Measurements from ENCODE around the gene ORC1.
"Not testable (repeated sequence)": the region's sequence is repeated elsewhere in the genome, so short reads cannot be mapped to it uniquely, and the experiment has no call there.

ORC1 gene

GRCh38 chr1:52393174-52393573, 11.0 kb downstream of the ORC1 start:
- in situ Hi-C loops (cut with HindIII; ENCODE audit: low sequenced_read_pairs), result no loop called here

DNA sequence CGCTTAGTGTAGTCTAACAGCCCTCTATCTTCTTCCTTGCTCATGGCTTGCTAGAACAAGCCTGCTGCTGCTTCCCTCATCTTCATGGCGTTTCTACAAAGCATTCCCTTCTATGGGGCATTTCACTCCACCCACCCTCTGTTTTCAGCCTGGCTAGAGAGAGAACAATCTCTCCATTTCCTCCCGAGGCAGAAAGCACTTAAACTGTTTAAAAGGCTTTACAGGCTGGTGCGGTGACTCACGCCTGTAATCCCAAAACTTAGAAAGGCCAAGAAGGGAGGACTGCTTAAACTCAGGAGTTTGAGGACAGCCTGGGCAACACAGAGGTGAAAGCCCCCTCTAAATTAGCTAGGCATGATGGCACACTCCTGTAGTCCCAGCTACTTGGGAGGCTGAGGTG, 17.8 kb downstream of the ORC1 start:
- in situ Hi-C loops (cut with HindIII; ENCODE audit: low sequenced_read_pairs), result no loop called here

DNA sequence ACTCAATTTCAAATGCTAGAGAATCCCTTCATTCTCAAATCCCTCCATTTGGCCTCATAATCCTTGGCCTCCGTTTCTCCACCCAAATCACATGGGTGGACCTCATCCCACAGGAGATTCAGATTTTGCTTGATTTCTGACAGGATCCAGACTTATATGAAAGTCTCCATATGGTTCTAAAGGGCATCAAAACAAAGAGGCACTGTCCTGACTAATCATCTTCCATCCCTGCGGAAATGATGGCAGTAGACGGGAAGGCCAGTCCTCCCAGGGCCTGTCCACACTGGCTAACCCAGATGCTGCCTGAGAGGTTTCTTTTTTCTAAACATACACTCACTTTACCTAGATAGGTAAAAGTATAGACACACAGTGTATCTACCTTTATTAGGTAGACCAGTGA, 18.8 kb downstream of the ORC1 start:
- in situ Hi-C loops (cut with HindIII; ENCODE audit: low sequenced_read_pairs), result no loop called here

DNA sequence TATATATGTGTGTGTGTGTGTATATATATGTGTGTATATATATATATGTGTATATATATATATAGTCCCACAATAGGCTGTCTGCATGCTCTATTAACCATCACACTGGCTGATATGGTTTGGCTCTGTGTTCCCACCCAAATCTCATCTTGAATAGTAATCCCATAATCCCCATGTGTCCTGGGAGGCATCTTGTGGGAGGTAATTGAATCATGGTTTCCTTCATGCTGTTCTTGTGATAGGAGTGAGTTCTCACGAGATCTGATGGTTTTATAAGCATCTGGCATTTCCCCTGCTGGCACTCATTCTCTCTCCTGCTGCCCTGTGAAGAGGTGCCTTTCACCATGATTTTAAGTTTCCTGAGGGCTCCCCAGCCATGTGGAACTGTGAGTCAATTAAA, 34.4 kb downstream of the ORC1 start:
- in situ Hi-C loops (cut with HindIII; ENCODE audit: low sequenced_read_pairs), result not testable (repeated sequence)

- in situ Hi-C loops (cut with HindIII; ENCODE audit: low sequenced_read_pairs), result no loop called here
Observed at GRCh38 chr1:52368383-52369172, 35.6 kb downstream of the ORC1 start.

- in situ Hi-C loops (cut with HindIII; ENCODE audit: low sequenced_read_pairs), result no loop called here
Observed at GRCh38 chr1:52367272-52367671, 37.0 kb downstream of the ORC1 start.

- in situ Hi-C loops (cut with HindIII; ENCODE audit: low sequenced_read_pairs), result no loop called here
Observed at GRCh38 chr1:52366517-52366827, 37.8 kb downstream of the ORC1 start.

DNA sequence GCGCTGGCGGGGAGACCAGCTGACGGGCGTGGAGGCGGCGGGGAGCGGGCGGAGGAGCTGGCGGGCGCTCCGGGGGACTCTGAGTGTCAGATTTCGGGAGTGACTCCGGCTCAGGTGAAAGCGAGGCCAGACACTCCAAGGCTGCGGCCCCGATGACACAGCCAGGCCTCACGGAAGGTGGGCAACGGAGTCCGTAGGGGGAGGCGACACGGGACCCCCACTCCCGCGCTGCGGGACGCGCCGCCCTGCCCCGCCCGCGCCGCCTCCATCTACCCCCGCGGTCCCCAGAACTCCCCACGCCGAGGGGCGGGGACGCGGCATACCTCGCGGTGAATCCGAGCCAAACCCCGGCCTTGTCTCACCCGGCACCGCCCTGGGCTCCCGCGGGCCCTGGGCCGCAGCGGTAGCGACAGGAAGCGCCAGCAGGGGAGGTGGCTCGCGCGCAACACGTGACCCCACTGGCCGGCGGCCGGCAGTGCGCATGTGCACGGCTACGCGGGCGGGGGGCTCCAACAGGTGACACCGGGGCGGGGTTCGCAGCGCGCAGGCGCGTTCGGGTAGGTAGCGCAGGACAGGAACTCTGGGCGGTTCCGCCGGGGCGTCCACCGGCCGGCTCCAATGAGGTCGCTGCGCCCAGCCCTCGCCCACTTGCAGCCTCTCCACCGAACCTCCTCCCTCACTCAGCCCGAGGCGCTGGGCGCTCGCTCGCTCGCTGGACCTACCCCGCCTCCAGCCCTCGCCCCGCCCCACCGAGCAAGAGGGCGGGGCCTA, 38.3 kb downstream of the ORC1 start, which contains the start of gene CC2D1B:
CC2D1B (minus strand) TSS at position 460 of the 771 bp plus-strand sequence. CDS start 1,585 bp downstream, outside the sequence.
- in situ Hi-C loops (cut with HindIII; ENCODE audit: low sequenced_read_pairs), result no loop called here

GRCh38 chr1:52365071-52365745, 39.0 kb downstream of the ORC1 start:
- in situ Hi-C loops (cut with HindIII; ENCODE audit: low sequenced_read_pairs), result no loop called here

- in situ Hi-C loops (cut with HindIII; ENCODE audit: low sequenced_read_pairs), result no loop called here
Observed at GRCh38 chr1:52364235-52364839, 39.9 kb downstream of the ORC1 start.

- in situ Hi-C loops (cut with HindIII; ENCODE audit: low sequenced_read_pairs), result no loop called here
Observed at GRCh38 chr1:52360595-52360968, 43.6 kb downstream of the ORC1 start.

- in situ Hi-C loops (cut with HindIII; ENCODE audit: low sequenced_read_pairs), result no loop called here
Observed at GRCh38 chr1:52359676-52360594, 44.3 kb downstream of the ORC1 start.

DNA sequence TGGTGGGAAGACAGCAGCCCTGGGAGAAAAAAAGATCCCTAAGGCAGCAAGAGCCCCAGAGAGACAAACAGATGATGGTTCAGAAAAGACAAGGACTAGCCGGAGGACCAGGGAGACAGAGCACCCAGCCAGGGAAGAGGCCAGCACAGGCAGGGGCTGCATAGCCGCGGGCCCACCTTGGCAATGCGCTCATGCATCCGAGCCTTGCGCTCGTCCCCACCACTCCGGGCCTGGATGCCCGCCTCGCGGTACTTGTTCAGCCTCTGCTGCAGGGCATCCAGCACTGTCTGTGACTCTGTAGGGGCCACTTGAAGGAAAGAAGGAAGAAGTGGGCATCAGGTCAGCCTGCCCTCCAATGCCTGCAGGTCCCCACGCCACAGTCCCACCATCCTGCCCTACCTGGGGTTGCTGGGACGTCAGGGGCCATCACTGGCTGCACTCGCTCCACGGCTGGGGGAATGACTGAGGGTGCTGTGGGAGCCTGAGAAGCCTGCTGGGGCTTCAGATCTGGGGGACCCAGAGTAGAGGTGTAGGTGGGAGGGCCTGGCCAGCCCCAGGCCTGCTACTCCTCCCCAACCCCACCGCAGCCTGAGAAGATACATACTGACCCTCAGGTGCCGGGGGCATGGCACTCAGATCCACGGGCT, 45.2 kb downstream of the ORC1 start:
- in situ Hi-C loops (cut with HindIII; ENCODE audit: low sequenced_read_pairs), result no loop called here

DNA sequence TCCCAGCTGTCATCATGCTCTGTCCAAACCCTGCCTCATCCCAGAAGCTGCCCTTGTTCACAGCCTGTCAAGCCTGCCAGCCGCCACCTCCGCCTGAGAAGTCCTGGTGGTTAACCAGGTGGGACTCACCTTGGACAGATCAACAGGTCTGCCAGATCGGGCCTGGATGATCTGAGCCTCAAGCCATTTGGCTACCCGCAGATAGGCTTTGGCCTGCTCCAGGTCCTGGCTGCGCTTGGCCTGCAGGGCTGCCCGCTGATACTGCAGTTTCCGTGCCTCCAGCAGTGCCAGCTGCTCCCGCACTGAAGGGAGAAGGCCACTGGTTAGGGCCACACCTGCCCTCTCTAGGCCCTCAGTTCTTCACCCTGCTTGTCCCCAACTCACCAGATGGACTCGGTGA, 46.8 kb downstream of the ORC1 start:
- in situ Hi-C loops (cut with HindIII; ENCODE audit: low sequenced_read_pairs), result no loop called here

GRCh38 chr1:52356818-52357355, 47.3 kb downstream of the ORC1 start:
- in situ Hi-C loops (cut with HindIII; ENCODE audit: low sequenced_read_pairs), result no loop called here

DNA sequence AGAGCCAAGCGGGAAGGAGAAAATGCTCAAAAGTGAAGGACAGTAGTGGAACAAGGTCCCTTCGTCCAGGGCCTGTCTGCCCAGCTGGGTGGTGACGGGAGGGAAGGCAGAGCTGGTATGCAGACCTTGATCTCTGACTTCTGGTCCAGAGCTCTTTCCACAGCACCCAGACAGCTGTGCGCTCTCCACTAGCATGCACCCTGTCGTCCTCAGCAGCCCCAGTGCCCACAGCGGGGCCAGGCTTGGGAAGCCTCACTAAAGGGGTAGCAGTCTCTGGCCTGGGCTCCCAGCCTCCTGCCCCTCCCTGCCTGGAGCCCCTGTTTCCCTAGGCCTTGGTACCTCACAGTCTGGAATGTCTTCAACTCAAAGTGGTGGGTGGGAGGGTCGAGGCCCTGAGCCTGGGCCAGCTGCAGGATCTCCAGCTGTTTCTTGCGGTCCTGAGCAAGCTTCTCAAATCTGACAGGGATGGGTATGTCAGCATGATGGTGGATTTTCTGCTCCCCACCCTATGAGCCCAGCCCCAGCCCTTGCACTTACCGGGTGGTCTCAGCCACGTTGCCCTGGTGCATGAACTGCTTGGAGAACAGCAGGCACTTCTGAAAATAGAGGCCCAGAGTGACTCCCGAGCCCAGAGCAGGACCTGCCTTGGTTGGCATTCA, 48.2 kb downstream of the ORC1 start:
- in situ Hi-C loops (cut with HindIII; ENCODE audit: low sequenced_read_pairs), result no loop called here

- in situ Hi-C loops (cut with HindIII; ENCODE audit: low sequenced_read_pairs), result no loop called here
Observed at GRCh38 chr1:52355436-52355835, 48.8 kb downstream of the ORC1 start.

- in situ Hi-C loops (cut with HindIII; ENCODE audit: low sequenced_read_pairs), result no loop called here
Observed at GRCh38 chr1:52352690-52353089, 51.5 kb downstream of the ORC1 start.

DNA sequence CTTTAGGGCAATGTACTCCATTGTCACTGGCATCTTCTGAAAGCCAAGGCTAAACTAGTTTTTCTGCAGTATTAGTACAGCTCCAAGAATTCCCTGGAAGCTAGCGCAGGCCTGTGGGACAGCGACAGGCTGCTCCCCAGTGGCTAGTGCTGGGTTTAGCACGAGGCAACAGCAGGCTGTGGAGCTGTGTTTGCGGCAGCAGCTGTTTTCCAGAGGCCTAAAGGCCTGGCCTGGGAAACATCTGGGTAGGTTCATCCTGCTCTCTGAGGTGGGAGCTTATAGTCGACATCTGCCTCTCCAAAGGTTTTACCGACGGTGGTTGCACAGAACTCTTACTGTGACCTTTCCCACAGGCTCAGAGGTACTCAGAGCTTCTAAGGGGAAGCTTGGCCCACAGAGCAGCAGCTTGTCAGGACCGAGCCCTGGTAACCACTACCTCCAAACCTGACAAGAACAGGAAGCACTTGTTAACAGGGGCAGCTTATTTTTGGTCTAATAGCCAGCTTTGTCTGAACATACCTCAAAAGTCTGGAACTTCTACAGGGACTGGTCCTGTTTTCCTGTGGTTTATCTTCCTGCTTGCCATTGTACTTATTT, 55.4 kb downstream of the ORC1 start:
- in situ Hi-C loops (cut with HindIII; ENCODE audit: low sequenced_read_pairs), result no loop called here

Data from endothelial cell of hepatic sinusoid (primary cell).